Inflammatory macrophage treated with lipopolysaccharide for 1 hour (primary cell): Measurements from ENCODE around the gene CREM.

ENCODE experiments used
- DNase-seq, 2 donors: peaks; one replicate each; pipeline ENCODE4 v3.0.0-alpha.2; 2020 to 2022

Gene CREM

GRCh38 chr10:35223016-35223415 is 96.4 kb downstream of the CREM start:
- DNase-seq: no peak

- no peak for DNase-seq
These were observed 97.5 kb downstream of the CREM start for GRCh38 chr10:35224045-35224740.

GRCh38 chr10:35225204-35225603 is 98.6 kb downstream of the CREM start:
- DNase-seq: no peak

- no peak for DNase-seq
These were observed 99.9 kb downstream of the CREM start for GRCh38 chr10:35226507-35226906.

- DNase-seq: no peak
These were observed 101.4 kb downstream of the CREM start for GRCh38 chr10:35228058-35228457.

GRCh38 chr10:35231646-35232045 is 105.0 kb downstream of the CREM start:
- DNase-seq: no peak

GRCh38 chr10:35232527-35232926 is 105.9 kb downstream of the CREM start:
- no peak for DNase-seq

- DNase-seq: no peak
These were observed 107.4 kb downstream of the CREM start for GRCh38 chr10:35234073-35234472.

- no peak for DNase-seq
These were observed 110.1 kb downstream of the CREM start for GRCh38 chr10:35236739-35237138.

GRCh38 chr10:35237766-35238512 is 111.3 kb downstream of the CREM start:
- DNase-seq: no peak

GRCh38 chr10:35244549-35244948 is 117.9 kb downstream of the CREM start:
- DNase-seq: no peak

GRCh38 chr10:35246770-35247343 is 120.2 kb downstream of the CREM start:
- DNase-seq: no peak

- DNase-seq: no peak
These were observed 124.9 kb downstream of the CREM start for GRCh38 chr10:35251373-35252100.

GRCh38 chr10:35257057-35257983 is 130.7 kb downstream of the CREM start:
- no peak for DNase-seq

- no peak for DNase-seq
These were observed 133.2 kb downstream of the CREM start for GRCh38 chr10:35259769-35260397.

GRCh38 chr10:35262436-35262835 is 135.8 kb downstream of the CREM start:
- no peak for DNase-seq
